Heart right ventricle (tissue), 16 donors: Measurements from ENCODE around the gene LTBP2. TPM values are rescaled to one million over a fixed set of nuclear protein-coding genes. Genes with fewer than 3 reads are reported as not detected.

ENCODE experiments used
- ATAC-seq, 8 donors: fragments of 200-7000 bp; cut with Tn5 transposase; one replicate each; pipeline ENCODE4 v1.9.1; 2020; ENCODE audit warnings: mild to moderate bottlenecking in 8 of 8, moderate library complexity in 8 of 8, moderate number of reproducible peaks in 1 of 8
- DNase-seq, 2 donors: peaks; one replicate each; pipeline ENCODE4 v3.0.0-alpha.2; 2020
- H3K27ac ChIP-seq, 10 donors: fragments of 200-600 bp; sonication (generic) in 2 of 10; one replicate each; pipeline versions ENCODE4 v1.5.0 to v1.8.0; 2020 to 2022; ENCODE audit warnings: mild to moderate bottlenecking in 3 of 10
- H3K27me3 ChIP-seq, 7 donors: fragments of 200-600 bp; one replicate each; pipeline ENCODE4 v1.8.0; 2021 to 2022; ENCODE audit warnings: mild to moderate bottlenecking in 2 of 7
- H3K36me3 ChIP-seq, 9 donors: fragments of 200-600 bp; sonication (generic) in 1 of 9; one replicate each; pipeline versions ENCODE4 v1.5.0 to v1.8.0; 2020 to 2022; ENCODE audit warnings: mild to moderate bottlenecking in 2 of 9
- H3K4me1 ChIP-seq, 9 donors: fragments of 200-600 bp; sonication (generic) in 1 of 9; one replicate each; pipeline versions ENCODE4 v1.5.0 to v1.8.0; 2020 to 2022; ENCODE audit warnings: mild to moderate bottlenecking in 4 of 9
- H3K4me3 ChIP-seq, 10 donors: fragments of 200-600 bp; sonication (generic) in 2 of 10; one replicate each; pipeline versions ENCODE4 v1.5.0 to v1.8.0; 2020 to 2022; ENCODE audit warnings: mild to moderate bottlenecking in 7 of 10, moderate library complexity in 2 of 10
- H3K9me3 ChIP-seq, 11 donors: fragments of 200-600 bp in 10 of 11; sonication (generic) in 2 of 11; one replicate each; pipeline versions ENCODE4 v1.5.0 to v1.8.0; 2013 to 2022; ENCODE audit warnings: mild to moderate bottlenecking in 2 of 11, control low read depth in 1 of 11, moderate library complexity in 1 of 11
- CTCF ChIP-seq, 9 donors: fragments of 200-600 bp; sonication (generic) in 2 of 9; IDR thresholded peaks; one replicate each; pipeline versions ENCODE4 v1.5.0 to v1.8.0; 2021 to 2022; ENCODE audit warnings: antibody characterized with exemption in 9 of 9, mild to moderate bottlenecking in 5 of 9, moderate library complexity in 1 of 9
- WGBS, 2 donors: extraction: QIAGEN DNeasy Blood & Tissue Kit; methylation state at CpG; one replicate each; pipeline ENCODE4 v1.1.7; 2013; ENCODE audit warnings: inconsistent platforms in 1 of 2; 5-methylcytosine and 5-hydroxymethylcytosine counted together
- intact Hi-C, 10 donors: fragments of 100-400 bp; cut with DNase I; formaldehyde crosslinking; loops; one replicate each; pipeline versions ENCODE4 v1.11.1 to v1.14.2; 2022
- polyA plus RNA-seq, 2 donors: library from polyadenylated mRNA; stranded (reverse); fragments of 200-250 nt; gene quantifications; one replicate each; pipeline ENCODE4 v1.2.3, GENCODE V29; 2013
- total RNA-seq, 10 donors: library from RNA; stranded (reverse); fragmentation: NEBNext Ultra II Directional in 3 of 10; extraction: Animal tissue kit (Norgen Biotek cat#: 25700) in 3 of 10; gene quantifications; one replicate each; pipeline versions ENCODE4 v1.2.1 to v1.2.4, GENCODE V29; 2021 to 2023
- donor health status: Arrhythmogenic right ventricular cardiomyopathy.
- donor health status: ischemic (EF 13 %, LVEDD 7.1; RV severe dilation, severe dysfunction).
- donor health status: healthy with polysubstance abuse.
- donor health status: DM: no; HTN: yes; CAD: no.
- donor health status: DM: no; HTN: no; CAD: no.
- donor health status: ischemic (EF 25% LVEDD 6.9; RV normal size, moderate dysfunction).
- donor health status: ischemic (EF 25% LVEDD 5.7; RV mildly dilated, moderate dysfunction).
- donor health status: healthy.
- donor health status: DM: yes; HTN: yes; CAD: no.
- donor health status: Ischemic cardiomyopathy.
- donor health status: ischemic (EF 35%, LVEDD 5.7; RV mildly dilated, moderate dysfunction).
- donor health status: nonischemic (EF 11% LVEDD 7.7; RV severe dilation, severe dysfunction).
- donor health status: DM: yes; HTN: yes; CAD: no.
- donor health status: PGD.
- donor health status: ischemic (EF 29% LVEDD 5.4; RV normal size, mild dysfunction).
- donor health status: nonischemic (EF 23%, LVEDD 6.1; RV moderate dilation, normal function).

LTBP2 gene
- total and polyA plus RNA-seq, 12 donors = 3.5 to 50.3 (median 17.3) TPM

DNA sequence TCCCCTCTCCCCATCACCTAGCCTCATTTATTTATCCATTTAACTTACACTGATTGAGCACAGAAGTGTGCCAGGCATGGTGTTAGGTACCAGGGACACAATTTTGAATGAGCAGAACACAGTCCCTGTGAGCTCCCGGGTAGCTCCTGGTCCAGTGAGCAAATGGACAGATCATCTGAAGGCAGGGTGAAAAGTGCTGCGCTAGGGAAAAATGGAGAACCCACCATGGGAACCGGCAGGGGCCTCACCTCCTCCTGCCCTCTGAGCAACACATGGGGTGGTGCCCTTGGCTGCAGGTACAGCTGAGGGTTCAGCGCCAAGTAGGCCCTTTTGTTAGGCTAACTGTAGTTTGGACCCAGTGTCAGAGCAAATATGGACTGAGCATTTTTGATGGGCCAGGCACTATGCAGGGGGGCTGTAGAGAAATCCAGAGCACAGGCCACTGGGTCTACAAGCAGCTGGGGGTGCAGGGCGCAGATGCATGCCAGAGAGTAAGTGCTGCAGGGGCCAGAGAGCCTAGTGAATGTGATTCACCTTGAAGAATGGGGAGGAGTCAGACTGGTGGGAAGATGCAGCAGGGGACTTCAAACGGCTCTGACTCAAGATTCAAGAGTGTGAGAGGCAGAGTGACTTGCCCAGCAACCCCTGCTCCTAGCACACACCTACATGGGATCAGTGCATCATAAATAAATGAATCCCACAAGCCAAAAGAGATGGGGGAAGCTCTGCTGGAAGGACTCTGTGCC lies 28.2 kb downstream of the LTBP2 start:
- Histone ChIP-seq H3K9me3 (no peaks in the 10 kb centered on the region), H3K4me3 (no peak overlapping the region), H3K27ac (peak overlapping the region in 7 of 10 donors; percentile 30 to 81 (median 55)), H3K4me1 (peaks cover 12 to 51% (median 28%) of the 10 kb centered on the region in 9 donors), H3K36me3 (no peaks in the 10 kb centered on the region), H3K27me3 (no peaks in the 10 kb centered on the region)
- DNase-seq (no peak), ATAC-seq (peak in 2 of 8 donors; percentile 2 to 7)
- intact Hi-C loops = no loop called here
- no peak for TF ChIP-seq CTCF (IDR thresholded peaks at IDR 0.05)
- WGBS, 2 donors = 91 to 93% methylated on average over 6 of the region's 6 CpGs

- intact Hi-C loops = no loop called here
- H3K9me3 ChIP-seq = no peaks in the 10 kb centered on the region
- H3K27ac ChIP-seq = peak overlapping the region in 9 of 10 donors; percentile 30 to 81 (median 55)
- peaks cover 12 to 54% (median 28%) of the 10 kb centered on the region in 9 donors for H3K4me1 ChIP-seq
- peak; percentile 52 to 84 (median 66) for ATAC-seq
- H3K27me3 ChIP-seq = no peaks in the 10 kb centered on the region
- WGBS, 2 donors = 11 to 50% methylated on average over 1 of the region's 1 CpG
- DNase-seq = peak; percentile 54 to 55
- H3K36me3 ChIP-seq = no peaks in the 10 kb centered on the region
- TF ChIP-seq CTCF (IDR thresholded peaks at IDR 0.05) = no peak
- no peak overlapping the region for H3K4me3 ChIP-seq
Measured at GRCh38 chr14:74582910-74583581, 29.0 kb downstream of the LTBP2 start.

- intact Hi-C loops = no loop called here
- no peak for ATAC-seq
Measured at GRCh38 chr14:74580275-74580672, 31.8 kb downstream of the LTBP2 start.

More at GRCh38 chr14:74580275-74580672, 31.8 kb downstream of the LTBP2 start:
- DNase-seq = no peak
- Histone ChIP-seq H3K27ac (peak overlapping the region in 1 of 10 donors; percentile 29), H3K27me3 (no peaks in the 10 kb centered on the region), H3K36me3 (no peaks in the 10 kb centered on the region), H3K4me1 (peaks cover 12 to 72% (median 46%) of the 10 kb centered on the region in 9 donors), H3K9me3 (no peaks in the 10 kb centered on the region), H3K4me3 (no peak overlapping the region)
- TF ChIP-seq CTCF (IDR thresholded peaks at IDR 0.05) = no peak
- WGBS, 2 donors = 78 to 85% methylated on average over 4 of the region's 4 CpGs
